ENCODE data around the gene STAT3. TPM values are rescaled to one million over a fixed set of nuclear protein-coding genes. Genes with fewer than 3 reads are reported as not detected.

The STAT3 gene
- total and polyA plus RNA-seq, 2 of the 13 experiments (the other 11 are each of a cell fraction or from before 2014, with no cell fraction given), result 61.8 to 62.4 TPM

DNA sequence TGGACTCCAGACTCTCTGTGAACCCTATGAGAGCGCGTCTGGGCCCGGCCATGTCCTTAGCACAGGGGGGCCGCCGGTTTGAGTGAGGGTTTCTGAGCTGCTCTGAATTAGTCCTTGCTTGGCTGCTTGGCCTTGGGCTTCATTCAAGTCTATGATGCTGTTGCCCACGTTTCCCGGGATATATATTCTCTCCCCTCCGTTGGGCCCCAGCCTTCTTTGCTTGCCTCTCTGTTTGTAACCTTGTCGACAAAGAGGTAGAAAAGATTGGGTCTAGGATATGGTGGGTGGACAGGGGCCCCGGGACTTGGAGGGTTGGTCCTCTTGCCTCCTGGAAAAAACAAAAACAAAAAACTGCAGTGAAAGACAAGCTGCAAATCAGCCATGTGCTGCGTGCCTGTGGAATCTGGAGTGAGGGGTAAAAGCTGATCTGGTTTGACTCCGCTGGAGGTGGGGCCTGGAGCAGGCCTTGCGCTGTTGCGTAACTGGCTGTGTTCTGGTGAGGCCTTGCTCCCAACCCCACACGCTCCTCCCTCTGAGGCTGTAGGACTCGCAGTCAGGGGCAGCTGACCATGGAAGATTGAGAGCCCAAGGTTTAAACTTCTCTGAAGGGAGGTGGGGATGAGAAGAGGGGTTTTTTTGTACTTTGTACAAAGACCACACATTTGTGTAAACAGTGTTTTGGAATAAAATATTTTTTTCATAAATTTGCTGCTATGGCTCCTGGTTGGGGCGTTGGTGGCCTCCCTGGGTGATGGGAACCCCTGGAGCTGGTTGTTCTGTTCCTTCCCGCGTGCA, 76.8 kb downstream of the STAT3 start (continued):
- no peak for TF ChIP-seq NFRKB (IDR thresholded peaks at IDR 0.05)
- TF ChIP-seq ZNF607 (CRISPR knock-in tag; IDR thresholded peaks at IDR 0.05; ENCODE audit: borderline replicate concordance), result no peak
- TF ChIP-seq MAFG (CRISPR knock-in tag; IDR thresholded peaks at IDR 0.05), result no peak
- peak; percentile 82 for TF ChIP-seq ZNF792 (CRISPR knock-in tag; IDR thresholded peaks at IDR 0.05)
- TF ChIP-seq, protein P1, sequence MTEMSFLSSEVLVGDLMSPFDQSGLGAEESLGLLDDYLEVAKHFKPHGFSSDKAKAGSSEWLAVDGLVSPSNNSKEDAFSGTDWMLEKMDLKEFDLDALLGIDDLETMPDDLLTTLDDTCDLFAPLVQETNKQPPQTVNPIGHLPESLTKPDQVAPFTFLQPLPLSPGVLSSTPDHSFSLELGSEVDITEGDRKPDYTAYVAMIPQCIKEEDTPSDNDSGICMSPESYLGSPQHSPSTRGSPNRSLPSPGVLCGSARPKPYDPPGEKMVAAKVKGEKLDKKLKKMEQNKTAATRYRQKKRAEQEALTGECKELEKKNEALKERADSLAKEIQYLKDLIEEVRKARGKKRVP (CRISPR knock-in tag; IDR thresholded peaks at IDR 0.05), result 0 out of 4 replicates have a peak, but pooled peaks have one; percentile 33 to 52
- TF ChIP-seq REL (CRISPR knock-in tag; conservative IDR thresholded peaks at IDR 0.05), result no peak
- TF ChIP-seq HNF1B (CRISPR knock-in tag; IDR thresholded peaks at IDR 0.05), result peak; percentile 73
- no peak for TF ChIP-seq SNRNP70 (IDR thresholded peaks at IDR 0.05; ENCODE audit: low read depth, low read length)
- peak; percentile 80 for TF ChIP-seq ZMYM3 (CRISPR knock-in tag; IDR thresholded peaks at IDR 0.05)
- no peak for TF ChIP-seq TBX3 (IDR thresholded peaks at IDR 0.05; ENCODE audit: borderline replicate concordance)
- TF ChIP-seq PBX3 (CRISPR knock-in tag; IDR thresholded peaks at IDR 0.05; ENCODE audit: borderline replicate concordance), result 0 out of 2 replicates have a peak, but pooled peaks have one; percentile 10
- TF ChIP-seq ZNF652 (CRISPR knock-in tag; IDR thresholded peaks at IDR 0.05; ENCODE audit: borderline replicate concordance, low read depth), result no peak; the same call in 1 of the 2 replicates
- no peak for TF ChIP-seq U2AF2 (IDR thresholded peaks at IDR 0.05; ENCODE audit: low read depth, low read length)
- no peak for TF ChIP-seq ZFP62 (CRISPR knock-in tag; IDR thresholded peaks at IDR 0.05)
- TF ChIP-seq ZNF569 (CRISPR knock-in tag; IDR thresholded peaks at IDR 0.05; ENCODE audit: borderline replicate concordance), result peak; percentile 79; the same call in 1 of the 2 replicates
- TF ChIP-seq ZNF280D (CRISPR knock-in tag; IDR thresholded peaks at IDR 0.05), result no peak
- TF ChIP-seq THAP11 (CRISPR knock-in tag; IDR thresholded peaks at IDR 0.05), result peak; percentile 82
- no peak for TF ChIP-seq SETDB1 (CRISPR knock-in tag; IDR thresholded peaks at IDR 0.05; ENCODE audit: borderline replicate concordance)
- TF ChIP-seq PAWR (CRISPR knock-in tag; IDR thresholded peaks at IDR 0.05; ENCODE audit: borderline replicate concordance), result no peak
- no peak for TF ChIP-seq XBP1 (CRISPR knock-in tag; IDR thresholded peaks at IDR 0.05)
- TF ChIP-seq, protein P2, sequence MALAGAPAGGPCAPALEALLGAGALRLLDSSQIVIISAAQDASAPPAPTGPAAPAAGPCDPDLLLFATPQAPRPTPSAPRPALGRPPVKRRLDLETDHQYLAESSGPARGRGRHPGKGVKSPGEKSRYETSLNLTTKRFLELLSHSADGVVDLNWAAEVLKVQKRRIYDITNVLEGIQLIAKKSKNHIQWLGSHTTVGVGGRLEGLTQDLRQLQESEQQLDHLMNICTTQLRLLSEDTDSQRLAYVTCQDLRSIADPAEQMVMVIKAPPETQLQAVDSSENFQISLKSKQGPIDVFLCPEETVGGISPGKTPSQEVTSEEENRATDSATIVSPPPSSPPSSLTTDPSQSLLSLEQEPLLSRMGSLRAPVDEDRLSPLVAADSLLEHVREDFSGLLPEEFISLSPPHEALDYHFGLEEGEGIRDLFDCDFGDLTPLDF (CRISPR knock-in tag; IDR thresholded peaks at IDR 0.05), result no peak
- no peak for TF ChIP-seq NFATC3 (CRISPR knock-in tag; IDR thresholded peaks at IDR 0.05)
